Stimulated activated CD4-positive, alpha-beta T cell treated with anti-CD3 and anti-CD28 coated beads, TNF-alpha, amount 100 ng/mL, for 24 hours (primary cell): ENCODE data around the gene SMAD6.
"Not testable (repeated sequence)": the region's sequence is repeated elsewhere in the genome, so short reads cannot be mapped to it uniquely, and the experiment has no call there.

Experiments
- DNase-seq, 3 experiments: peaks; one replicate each; pipeline ENCODE4 v3.0.0-alpha.2; 2020; ENCODE audit warnings: low read depth in 3 of 3

SMAD6 gene

DNA sequence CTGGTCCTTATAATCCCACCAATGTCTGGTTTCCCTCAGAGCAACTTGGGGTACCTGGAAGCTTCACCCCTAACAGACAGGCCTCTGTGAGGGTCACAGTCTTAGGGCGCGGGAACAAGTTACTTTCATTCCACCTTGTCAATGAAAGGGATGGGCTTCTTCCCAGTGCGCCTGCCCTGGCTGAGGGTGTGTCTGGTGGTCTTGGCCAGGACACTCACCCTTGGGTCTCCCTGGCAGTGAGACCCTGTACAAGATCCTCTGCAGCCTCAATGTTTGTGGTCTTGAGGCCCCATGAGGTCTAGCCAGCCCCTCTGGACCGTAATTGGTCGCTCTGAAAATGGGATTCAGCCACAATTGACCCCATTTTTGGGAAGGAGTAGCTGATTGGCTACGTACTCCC lies 40.2 kb downstream of the SMAD6 start:
- DNase-seq = no peak

- DNase-seq = no peak
Observed at GRCh38 chr15:66743204-66743603, 41.2 kb downstream of the SMAD6 start.

DNA sequence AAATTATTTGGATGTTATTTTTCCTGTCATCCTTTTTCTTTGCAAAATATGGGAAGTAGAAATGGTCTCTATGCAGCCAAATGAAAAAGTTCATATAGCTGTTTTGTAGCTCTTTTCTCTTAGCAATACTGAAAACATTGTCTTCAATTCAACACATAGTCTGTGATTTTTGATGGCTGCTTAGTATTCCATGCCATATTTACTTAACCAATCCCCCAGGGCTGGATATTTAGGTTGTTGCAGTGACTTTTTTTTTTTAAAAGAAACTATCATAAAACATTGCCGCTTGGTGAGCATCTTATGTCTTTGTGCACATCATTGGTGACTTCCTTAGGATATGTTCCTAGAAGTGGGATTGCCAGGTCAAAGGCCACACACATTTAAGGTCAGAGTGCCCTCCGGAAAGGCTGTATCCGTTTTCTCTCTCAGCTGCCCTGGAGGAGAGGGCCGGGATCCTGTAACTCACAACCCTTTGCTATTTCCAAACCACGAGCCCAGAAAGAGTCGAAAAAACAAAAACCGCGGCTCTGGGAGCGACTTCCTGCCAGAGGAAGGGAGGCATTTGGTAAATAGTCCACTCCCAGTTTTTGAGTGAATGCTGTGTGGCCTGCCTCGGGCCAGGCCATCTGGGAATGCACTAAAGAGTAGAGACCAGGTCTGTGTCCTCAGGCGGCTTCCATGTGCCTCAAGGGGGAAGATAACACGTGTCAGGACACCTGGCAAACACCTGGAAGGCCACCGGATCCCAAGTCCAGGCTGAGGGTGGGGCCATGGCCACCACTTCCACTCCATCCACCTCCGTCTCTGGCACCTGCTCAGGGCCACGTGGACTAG lies 41.9 kb downstream of the SMAD6 start:
- no peak for DNase-seq

GRCh38 chr15:66744610-66745279 lies 42.7 kb downstream of the SMAD6 start:
- no peak for DNase-seq

DNA sequence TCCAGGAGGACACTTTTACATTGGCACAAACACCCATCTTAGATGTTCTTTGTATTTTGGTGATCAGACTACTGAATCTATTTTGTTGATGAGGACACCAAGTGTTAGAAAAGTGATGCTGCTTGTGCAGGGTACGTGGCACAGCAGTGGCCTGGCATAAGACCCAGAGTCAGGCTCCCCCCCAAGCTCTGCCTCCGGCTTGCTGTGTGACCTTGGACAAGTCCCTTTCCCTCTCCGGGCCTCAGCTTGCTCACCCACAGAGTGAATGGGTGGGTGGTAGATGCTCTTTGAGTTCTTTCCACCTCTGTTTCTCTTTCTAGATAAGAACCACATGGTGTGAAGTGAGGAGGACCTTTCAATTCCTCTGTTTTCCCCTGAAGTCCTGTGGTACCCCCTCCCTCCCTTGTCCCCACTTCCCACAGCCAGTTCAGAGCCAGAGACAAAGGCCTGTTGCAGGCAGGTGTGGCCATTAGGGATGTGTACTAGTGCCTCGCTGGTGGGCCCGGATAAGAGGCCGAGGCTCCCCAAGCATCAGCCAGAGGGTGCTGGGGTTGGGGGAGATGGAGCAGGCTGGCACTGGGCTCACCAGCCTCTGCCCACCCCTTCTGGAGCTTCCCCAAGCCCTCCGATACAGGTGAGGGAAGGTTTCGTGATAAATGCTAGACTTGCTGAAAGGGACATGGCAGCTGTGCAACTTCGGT lies 43.6 kb downstream of the SMAD6 start:
- DNase-seq = no peak

DNA sequence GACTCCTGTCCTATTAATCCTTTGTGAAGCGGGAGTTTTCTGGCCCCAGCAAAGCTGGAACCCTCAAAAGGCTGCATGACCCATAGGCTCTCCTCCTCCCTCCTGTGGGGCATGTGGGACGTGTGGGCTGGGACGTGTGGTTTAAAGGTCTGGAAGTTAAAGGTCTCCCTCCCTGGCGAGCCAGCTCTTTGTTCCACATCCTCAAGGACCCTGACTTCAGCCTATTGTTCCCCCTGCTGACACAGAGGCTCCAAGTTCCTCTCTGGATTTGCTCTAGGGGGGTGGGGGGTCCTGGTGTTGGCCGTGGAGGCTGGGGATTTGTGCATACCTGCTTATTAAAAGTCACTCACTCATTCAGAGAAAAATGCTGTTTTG lies 44.2 kb downstream of the SMAD6 start:
- no peak for DNase-seq

- no peak for DNase-seq
Observed at GRCh38 chr15:66747223-66747622, 45.2 kb downstream of the SMAD6 start.

- no peak for DNase-seq
Observed at GRCh38 chr15:66747886-66748707, 46.1 kb downstream of the SMAD6 start.

DNA sequence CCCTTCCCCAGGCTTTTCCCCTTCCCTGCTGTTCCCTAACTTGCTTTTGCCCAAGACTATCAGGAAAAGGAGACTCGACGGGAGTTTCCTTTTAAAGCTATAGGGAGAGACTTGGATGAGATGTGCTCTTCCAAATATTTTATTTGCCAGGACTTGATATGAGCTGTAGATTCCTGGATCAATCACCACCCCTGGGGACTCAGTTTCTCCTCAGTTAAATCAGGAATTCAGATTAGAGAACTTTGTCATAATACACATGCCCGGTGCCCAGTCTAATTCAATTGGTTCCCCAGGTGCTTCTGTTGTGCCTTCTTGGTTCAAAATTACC lies 46.6 kb downstream of the SMAD6 start:
- DNase-seq = no peak

DNA sequence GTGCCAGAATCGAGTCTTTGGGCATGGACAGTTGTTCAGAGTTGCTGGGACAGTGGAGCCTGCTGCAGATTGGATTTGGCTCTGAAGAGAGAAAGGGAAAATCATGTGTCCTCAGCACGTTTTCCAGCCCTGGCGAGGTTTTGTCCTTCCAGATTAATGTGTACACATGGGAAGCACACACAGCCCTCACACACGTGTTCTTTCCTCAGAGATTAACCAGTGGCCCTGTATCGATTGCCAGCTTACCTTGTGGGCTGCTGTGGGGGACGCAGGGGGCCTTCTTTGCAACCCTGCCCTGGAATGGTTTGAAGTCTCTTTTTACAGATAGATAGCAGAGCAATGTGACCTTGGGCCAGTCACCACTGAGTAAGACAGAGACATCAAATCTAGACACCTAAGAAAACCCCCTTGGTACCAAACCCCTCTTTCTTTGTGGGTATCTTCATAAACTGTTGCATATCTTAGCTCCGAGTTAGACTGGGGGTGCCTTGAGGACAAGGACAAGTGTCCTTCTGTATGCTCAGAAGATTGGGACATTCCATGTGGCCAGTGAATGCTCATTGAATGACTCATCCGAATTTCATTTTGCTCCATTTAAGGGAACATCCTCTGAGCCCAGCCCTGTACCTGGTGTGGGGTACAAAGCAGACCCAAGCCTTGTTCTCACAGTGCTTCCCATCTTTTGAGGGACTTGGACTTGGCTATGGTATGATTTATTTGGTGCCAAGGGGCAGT lies 48.0 kb downstream of the SMAD6 start:
- no peak for DNase-seq

GRCh38 chr15:66750609-66751008 lies 48.6 kb downstream of the SMAD6 start:
- DNase-seq = no peak

DNA sequence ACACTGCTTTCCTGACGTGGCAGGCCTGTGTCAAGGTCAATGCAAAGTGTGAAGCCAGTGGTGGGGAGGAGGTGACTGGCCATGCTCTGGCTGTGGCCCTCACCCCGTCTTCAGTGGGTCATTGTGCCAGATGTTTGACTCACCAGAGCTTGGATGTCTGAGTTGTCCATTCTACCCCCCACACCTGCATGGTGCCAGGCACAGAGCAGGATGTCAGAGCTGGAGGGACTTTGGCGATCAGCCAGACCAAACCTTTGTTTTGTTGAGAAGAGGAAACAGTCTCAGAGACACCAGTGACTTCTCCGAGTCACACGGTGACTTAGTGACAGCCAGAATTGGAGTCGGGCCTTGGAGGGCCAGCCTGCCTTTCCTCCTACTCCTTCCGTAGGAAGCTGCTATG lies 49.5 kb downstream of the SMAD6 start:
- no peak for DNase-seq

DNA sequence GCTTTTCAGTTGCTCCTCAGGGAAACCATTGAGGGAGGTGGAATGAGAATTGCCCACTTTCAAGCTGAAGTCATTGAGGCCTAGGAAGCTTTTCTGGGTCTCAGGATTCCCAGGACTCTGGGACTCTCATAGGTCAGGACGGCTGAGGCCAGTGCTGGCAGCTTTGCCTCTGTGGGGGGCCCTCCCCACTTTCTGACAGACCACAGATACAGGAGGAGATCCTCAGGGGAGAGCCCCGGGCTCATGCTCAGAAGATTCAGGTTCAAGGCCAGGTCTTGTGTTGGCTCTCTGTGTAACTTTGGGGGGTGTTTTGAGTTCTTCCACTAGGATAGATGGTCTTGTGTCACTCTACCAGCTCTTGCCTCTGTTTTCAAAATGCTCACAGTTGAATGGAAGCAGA lies 50.0 kb downstream of the SMAD6 start:
- DNase-seq = no peak

- DNase-seq = no peak
Observed at GRCh38 chr15:66753687-66754377, 51.8 kb downstream of the SMAD6 start.

- DNase-seq = no peak
Observed at GRCh38 chr15:66754789-66755188, 52.8 kb downstream of the SMAD6 start.

- DNase-seq = no peak
Observed at GRCh38 chr15:66755298-66756068, 53.4 kb downstream of the SMAD6 start.

- no peak for DNase-seq
Observed at GRCh38 chr15:66756295-66756694, 54.3 kb downstream of the SMAD6 start.

GRCh38 chr15:66757030-66757429 lies 55.0 kb downstream of the SMAD6 start:
- DNase-seq = no peak

GRCh38 chr15:66757521-66757920 lies 55.5 kb downstream of the SMAD6 start:
- no peak for DNase-seq

DNA sequence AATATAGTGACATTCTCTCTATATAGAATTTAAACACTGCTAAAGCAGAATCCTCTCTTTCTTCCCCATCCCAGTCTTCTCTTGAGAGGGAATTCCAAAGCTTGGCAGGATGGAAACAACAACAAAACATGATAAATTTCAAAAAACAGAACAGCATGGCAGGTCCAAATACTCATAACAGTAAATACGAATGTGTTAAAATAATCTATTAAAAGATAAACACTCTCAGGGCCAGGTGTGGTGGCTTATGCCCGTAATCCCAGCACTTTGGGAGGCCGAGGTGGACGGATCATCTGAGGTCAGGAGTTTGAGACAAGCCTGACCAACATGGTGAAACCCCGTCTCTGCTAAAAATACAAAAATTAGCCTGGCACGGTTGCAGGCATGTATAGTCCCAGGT lies 56.2 kb downstream of the SMAD6 start:
- not testable (repeated sequence) for DNase-seq
